IMR-90 (cell line): ENCODE results near the gene ABCG4. TPM values are rescaled to one million over a fixed set of nuclear protein-coding genes. Genes with fewer than 3 reads are reported as not detected.

Source experiments
- ATAC-seq: fragments of 200-7000 bp; cut with Tn5 transposase; 2 replicates; pipeline ENCODE4 v1.9.1; 2020; ENCODE audit warnings: low read depth, mild to moderate bottlenecking, moderate library complexity
- BruUV-seq: library from RNA; stranded (reverse); fragments of 400-500 nt; replicated peaks from 2 replicates; lab custom pipeline; 2021; lab: Mats Ljungman, UMichigan
- CTCF ChIA-PET: fragments of 300-600 bp; formaldehyde crosslinking; extraction: SDS; loops from one replicate; lab custom pipeline; 2021; ENCODE audit warnings: antibody characterized with exemption; lab: Yijun Ruan, JAX
- POLR2A ChIA-PET: fragments of 300-600 bp; sonication (Branson Sonifier 250); formaldehyde crosslinking; loops from one replicate; lab custom pipeline; 2022; ENCODE audit warnings: antibody characterized with exemption; ENCODE audit not compliant: unreplicated experiment; lab: Charles Lee
- DNase-seq: peaks from one replicate; pipeline ENCODE4 v3.0.0; 2013
- H2AFZ ChIP-seq: replicated peaks from 2 replicates; pipeline ENCODE3; 2013; ENCODE audit warnings: low read length, mild to moderate bottlenecking; ENCODE audit not compliant: poor library complexity
- H2AK5ac ChIP-seq: 2 replicates; pipeline ENCODE4 v1.6.1; 2013; ENCODE audit warnings: low read depth, low read length, inconsistent platforms
- H2AK9ac ChIP-seq: replicated peaks from 2 replicates; pipeline ENCODE3; 2013; ENCODE audit warnings: mild to moderate bottlenecking, low read depth, low read length, moderate library complexity; ENCODE audit not compliant: poor library complexity
- H2BK120ac ChIP-seq: 2 replicates; pipeline ENCODE4 v1.6.1; 2013; ENCODE audit warnings: low read depth, low read length, inconsistent platforms
- H2BK15ac ChIP-seq: 3 replicates; pipeline ENCODE4 v1.6.1; 2013; ENCODE audit warnings: low read depth, low read length, inconsistent platforms
- H2BK20ac ChIP-seq: 2 replicates; pipeline ENCODE4 v1.6.1; 2013; ENCODE audit warnings: low read depth, mild to moderate bottlenecking, inconsistent platforms, low read length, moderate library complexity
- H2BK5ac ChIP-seq: 2 replicates; pipeline ENCODE4 v1.6.1; 2013; ENCODE audit warnings: mild to moderate bottlenecking, low read depth, low read length, inconsistent platforms; ENCODE audit not compliant: poor library complexity, severe bottlenecking
- H3K14ac ChIP-seq: replicated peaks from 2 replicates; pipeline ENCODE4 v1.6.1; 2013; ENCODE audit warnings: low read depth, low read length, inconsistent platforms
- H3K18ac ChIP-seq: 2 replicates; pipeline ENCODE4 v1.6.1; 2013; ENCODE audit warnings: low read depth, low read length, control low read depth
- H3K23ac ChIP-seq: 2 replicates; pipeline ENCODE4 v1.6.1; 2013; ENCODE audit warnings: low read depth, low read length, inconsistent platforms
- H3K27ac ChIP-seq: 2 replicates; pipeline ENCODE4 v1.5.1; 2013; ENCODE audit warnings: mild to moderate bottlenecking, control low read depth, low read length; ENCODE audit not compliant: insufficient read depth
- H3K27me3 ChIP-seq: 2 replicates; pipeline ENCODE4 v1.6.1; 2013; ENCODE audit warnings: low read length; ENCODE audit not compliant: control insufficient read depth, insufficient read depth
- H3K36me3 ChIP-seq: 2 replicates; pipeline ENCODE4 v1.6.1; 2013; ENCODE audit warnings: low read length, mixed read lengths; ENCODE audit not compliant: control insufficient read depth, insufficient read depth
- H3K4ac ChIP-seq: 2 replicates; pipeline ENCODE4 v1.6.1; 2013; ENCODE audit warnings: low read depth, low read length, inconsistent platforms
- H3K4me1 ChIP-seq: 2 replicates; pipeline ENCODE4 v1.6.1; 2013; ENCODE audit warnings: low read length, mixed read lengths; ENCODE audit not compliant: control insufficient read depth, insufficient read depth
- H3K4me2 ChIP-seq: 2 replicates; pipeline ENCODE4 v1.6.1; 2013; ENCODE audit warnings: low read depth, mild to moderate bottlenecking, control low read depth, low read length, moderate library complexity
- H3K4me3 ChIP-seq: 2 replicates; pipeline ENCODE4 v1.5.1; 2013; ENCODE audit warnings: low read depth, mild to moderate bottlenecking, control low read depth, low read length, moderate library complexity; ENCODE audit not compliant: insufficient read depth
- H3K56ac ChIP-seq: 2 replicates; pipeline ENCODE4 v1.6.1; 2013; ENCODE audit warnings: low read length, inconsistent platforms; ENCODE audit not compliant: insufficient read depth; ENCODE audit errors: extremely low read depth
- H3K79me1 ChIP-seq, 2 experiments: 2 replicates each; pipeline ENCODE4 v1.6.1; 2013; ENCODE audit warnings: low read length in 2 of 2, inconsistent platforms in 1 of 2, low read depth in 1 of 2
- H3K9ac ChIP-seq: 2 replicates; pipeline ENCODE4 v1.6.1; 2013; ENCODE audit warnings: low read depth, low read length, control low read depth
- H3K9me1 ChIP-seq: 2 replicates; pipeline ENCODE4 v1.6.1; 2013; ENCODE audit warnings: low read length, inconsistent platforms; ENCODE audit not compliant: insufficient read depth
- H3K9me3 ChIP-seq: 2 replicates; pipeline ENCODE4 v1.6.1; 2013; ENCODE audit warnings: low read length; ENCODE audit not compliant: control insufficient read depth, insufficient read depth
- H4K20me1 ChIP-seq: 2 replicates; pipeline ENCODE4 v1.6.1; 2013; ENCODE audit warnings: low read length, inconsistent platforms; ENCODE audit not compliant: insufficient read depth
- H4K5ac ChIP-seq: 2 replicates; pipeline ENCODE4 v1.6.1; 2013; ENCODE audit warnings: mild to moderate bottlenecking, low read depth, low read length, control low read depth
- H4K8ac ChIP-seq, 2 experiments: 2 replicates each; pipeline ENCODE4 v1.6.1; 2013; ENCODE audit warnings: low read depth in 2 of 2, low read length in 2 of 2, control low read depth in 1 of 2, inconsistent platforms in 1 of 2
- H4K91ac ChIP-seq: 2 replicates; pipeline ENCODE4 v1.6.1; 2013; ENCODE audit warnings: low read depth, low read length, inconsistent platforms; ENCODE audit not compliant: insufficient read depth
- CEBPB ChIP-seq: IDR thresholded peaks from 2 replicates; pipeline ENCODE4 v1.6.1; 2012; ENCODE audit warnings: low read depth, low read length, improper control_type of control experiment
- CHD1 ChIP-seq: IDR thresholded peaks from 2 replicates; pipeline ENCODE4 v1.6.1; 2012; ENCODE audit warnings: low read depth, low read length, improper control_type of control experiment
- MAZ ChIP-seq: IDR thresholded peaks from 2 replicates; pipeline ENCODE4 v1.6.1; 2012; ENCODE audit warnings: low read depth, mild to moderate bottlenecking, low read length, improper control_type of control experiment, moderate library complexity, borderline replicate concordance
- NFE2L2 ChIP-seq: fragments of 150-350 bp; IDR thresholded peaks from 2 replicates; pipeline ENCODE4 v1.6.1; 2016; ENCODE audit warnings: low read depth, mild to moderate bottlenecking, low read length
- POLR2A ChIP-seq: IDR thresholded peaks from 2 replicates; pipeline ENCODE4 v1.6.1; 2012; ENCODE audit warnings: mild to moderate bottlenecking, low read depth, low read length
- RCOR1 ChIP-seq: IDR thresholded peaks from 2 replicates; pipeline ENCODE4 v1.6.1; 2012; ENCODE audit warnings: mild to moderate bottlenecking, low read length, improper control_type of control experiment; ENCODE audit not compliant: insufficient replicate concordance
- RFX5 ChIP-seq: IDR thresholded peaks from 2 replicates; pipeline ENCODE4 v1.8.0; 2012; ENCODE audit warnings: low read depth, mild to moderate bottlenecking, low read length, moderate library complexity
- WGBS, 2 experiments: methylation state at CpG; one replicate each; pipeline versions ENCODE4 v1.1.5 to v1.1.7; 2013; ENCODE audit warnings: missing lambda C conversion rate in 2 of 2; ENCODE audit not compliant: insufficient read length in 1 of 2; ENCODE audit errors: extremely low coverage in 2 of 2; 5-methylcytosine and 5-hydroxymethylcytosine counted together
- dilution Hi-C: fragments of 300-500 bp; cut with HindIII; formaldehyde crosslinking; loops from one replicate; pipeline ENCODE4 v1.14.3; 2018; ENCODE audit warnings: low sequenced_read_pairs; ENCODE audit not compliant: unreplicated experiment
- in situ Hi-C: fragments of 300-500 bp; cut with MboI; formaldehyde crosslinking; loops from 3 replicates; pipeline ENCODE4 v1.14.3; 2019; ENCODE audit warnings: low sequenced_read_pairs, inconsistent platforms, mixed read lengths
- intact Hi-C: fragments of 100-400 bp; cut with micrococcal nuclease; formaldehyde crosslinking; loops from 2 replicates; pipeline ENCODE4 v1.10.0; 2022
- polyA plus RNA-seq, 3 experiments: library from polyadenylated mRNA; depleted of rRNA; stranded (reverse); fragments of >200 nt; gene quantifications; 2 replicates each; pipeline ENCODE4 v1.2.3, GENCODE V29; 2012; ENCODE audit warnings: low replicate concordance in 1 of 3
- total RNA-seq: library from RNA; depleted of rRNA; stranded (reverse); fragments of >200 nt; gene quantifications from 2 replicates; pipeline ENCODE4 v1.2.3, GENCODE V29; 2012
- TF ChIP-seq, protein P1 (sequence below): conservative IDR thresholded peaks from 2 replicates; pipeline ENCODE4 v1.5.1; 2012; ENCODE audit warnings: mild to moderate bottlenecking, low read depth, low read length, improper control_type of control experiment

Gene ABCG4
- total and polyA plus RNA-seq, 2 of the 4 experiments (the other 2 are of a cell fraction) = under 0.01 to 0.26 TPM

GRCh38 chr11:119181677-119182412, 33.0 kb downstream of the ABCG4 start:
- no peak overlapping the region for H2AK9ac ChIP-seq
- H3K9me1 ChIP-seq = 0 out of 2 replicates have a peak, but pooled peaks cover 8% of the 10 kb centered on the region
- H3K56ac ChIP-seq = no peak overlapping the region
- ChIA-PET CTCF (no interaction called here), POLR2A (no interaction called here)
- H3K27ac ChIP-seq = no peak overlapping the region
- no peak overlapping the region for H2BK15ac ChIP-seq
- WGBS, 2 experiments = 79% methylated on average over 14 of the region's 17 CpGs; no CpG with 5 or more reads in 1 of the 2 experiments
- no TSS peak for BruUV-seq
- peaks cover 10% of the 10 kb centered on the region; the same call in 1 of the 2 replicates for H3K36me3 ChIP-seq
- no peak overlapping the region for H3K14ac ChIP-seq
- no peak overlapping the region for H2BK20ac ChIP-seq
- dilution Hi-C loops (no loop called here), in situ Hi-C loops (no loop called here), intact Hi-C loops (no loop called here)
- H3K4me2 ChIP-seq = no peak overlapping the region
- DNase-seq (no peak), ATAC-seq (no peak)
- H2AFZ ChIP-seq = no peak overlapping the region
- no peaks in the 10 kb centered on the region for H4K20me1 ChIP-seq
- no peaks in the 10 kb centered on the region for H3K79me1 ChIP-seq
- H4K5ac ChIP-seq = no peak overlapping the region
- no peak overlapping the region for H3K4ac ChIP-seq
- no peak overlapping the region for H4K91ac ChIP-seq
- no peak overlapping the region for H4K8ac ChIP-seq
- TF ChIP-seq RFX5 (no peak), MAZ (no peak), CEBPB (no peak), RCOR1 (no peak), CHD1 (no peak), NFE2L2 (no peak), POLR2A (no peak)
- TF ChIP-seq, protein P1, sequence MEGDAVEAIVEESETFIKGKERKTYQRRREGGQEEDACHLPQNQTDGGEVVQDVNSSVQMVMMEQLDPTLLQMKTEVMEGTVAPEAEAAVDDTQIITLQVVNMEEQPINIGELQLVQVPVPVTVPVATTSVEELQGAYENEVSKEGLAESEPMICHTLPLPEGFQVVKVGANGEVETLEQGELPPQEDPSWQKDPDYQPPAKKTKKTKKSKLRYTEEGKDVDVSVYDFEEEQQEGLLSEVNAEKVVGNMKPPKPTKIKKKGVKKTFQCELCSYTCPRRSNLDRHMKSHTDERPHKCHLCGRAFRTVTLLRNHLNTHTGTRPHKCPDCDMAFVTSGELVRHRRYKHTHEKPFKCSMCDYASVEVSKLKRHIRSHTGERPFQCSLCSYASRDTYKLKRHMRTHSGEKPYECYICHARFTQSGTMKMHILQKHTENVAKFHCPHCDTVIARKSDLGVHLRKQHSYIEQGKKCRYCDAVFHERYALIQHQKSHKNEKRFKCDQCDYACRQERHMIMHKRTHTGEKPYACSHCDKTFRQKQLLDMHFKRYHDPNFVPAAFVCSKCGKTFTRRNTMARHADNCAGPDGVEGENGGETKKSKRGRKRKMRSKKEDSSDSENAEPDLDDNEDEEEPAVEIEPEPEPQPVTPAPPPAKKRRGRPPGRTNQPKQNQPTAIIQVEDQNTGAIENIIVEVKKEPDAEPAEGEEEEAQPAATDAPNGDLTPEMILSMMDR = no peak
- no peak overlapping the region for H3K9ac ChIP-seq
- H3K4me3 ChIP-seq = no peak overlapping the region
- H3K18ac ChIP-seq = no peak overlapping the region
- H3K4me1 ChIP-seq = no peaks in the 10 kb centered on the region; the same call in 1 of the 2 replicates
- H3K9me3 ChIP-seq = no peaks in the 10 kb centered on the region
- no peak overlapping the region for H3K23ac ChIP-seq
- H3K27me3 ChIP-seq = peaks cover 10% of the 10 kb centered on the region
- H2AK5ac ChIP-seq = no peak overlapping the region
- H2BK5ac ChIP-seq = no peak overlapping the region
- no peak overlapping the region for H2BK120ac ChIP-seq
